AG10803 (cell line): Measurements from ENCODE around the gene ANKLE1.
A peak's percentile ranks its signal among the peaks of the same experiment; 100 is the strongest.

ENCODE experiments used
- DNase-seq: peaks from one replicate; pipeline ENCODE4 v3.0.0; 2010; ENCODE audit warnings: low read depth
- H3K4me3 ChIP-seq: 2 replicates; pipeline ENCODE4 v1.5.1; 2011; ENCODE audit warnings: mild to moderate bottlenecking, low read length, control low read depth
- CTCF ChIP-seq: conservative IDR thresholded peaks from 2 replicates; pipeline ENCODE4 v1.5.1; 2011; ENCODE audit warnings: mild to moderate bottlenecking, low read length, control low read depth, inconsistent platforms

Gene ANKLE1

GRCh38 chr19:17249887-17250548, 31.7 kb upstream of the ANKLE1 start:
- DNase-seq = no peak
- H3K4me3 ChIP-seq = no peak overlapping the region
- TF ChIP-seq CTCF = no peak

GRCh38 chr19:17254636-17255035, 27.1 kb upstream of the ANKLE1 start:
- H3K4me3 ChIP-seq = no peak overlapping the region
- no peak for TF ChIP-seq CTCF
- DNase-seq = no peak

- TF ChIP-seq CTCF = no peak
- no peak overlapping the region for H3K4me3 ChIP-seq
- no peak for DNase-seq
These were observed 26.5 kb upstream of the ANKLE1 start for GRCh38 chr19:17255150-17255621.

GRCh38 chr19:17256130-17256529, 25.6 kb upstream of the ANKLE1 start:
- no peak overlapping the region for H3K4me3 ChIP-seq
- no peak for TF ChIP-seq CTCF
- no peak for DNase-seq

GRCh38 chr19:17259118-17259780, 22.5 kb upstream of the ANKLE1 start:
- TF ChIP-seq CTCF = no peak
- no peak for DNase-seq
- no peak overlapping the region for H3K4me3 ChIP-seq

- no peak overlapping the region for H3K4me3 ChIP-seq
- TF ChIP-seq CTCF = no peak
- DNase-seq = no peak
These were observed 21.8 kb upstream of the ANKLE1 start for GRCh38 chr19:17259934-17260333.

GRCh38 chr19:17260842-17261325, 20.8 kb upstream of the ANKLE1 start:
- peak; percentile 68 for DNase-seq

More at GRCh38 chr19:17260842-17261325, 20.8 kb upstream of the ANKLE1 start:
- H3K4me3 ChIP-seq = no peak overlapping the region
- peak; percentile 90 for TF ChIP-seq CTCF
